Measurements from ENCODE around the gene CNTNAP2. TPM values are rescaled to one million over a fixed set of nuclear protein-coding genes. Genes with fewer than 3 reads are reported as not detected.
"Not testable (repeated sequence)": the region's sequence is repeated elsewhere in the genome, so short reads cannot be mapped to it uniquely, and the experiment has no call there.

Gene CNTNAP2
- total RNA-seq, 4 donors from 2014 or later = 0.91 to 16.0 TPM; not detected in 2

DNA sequence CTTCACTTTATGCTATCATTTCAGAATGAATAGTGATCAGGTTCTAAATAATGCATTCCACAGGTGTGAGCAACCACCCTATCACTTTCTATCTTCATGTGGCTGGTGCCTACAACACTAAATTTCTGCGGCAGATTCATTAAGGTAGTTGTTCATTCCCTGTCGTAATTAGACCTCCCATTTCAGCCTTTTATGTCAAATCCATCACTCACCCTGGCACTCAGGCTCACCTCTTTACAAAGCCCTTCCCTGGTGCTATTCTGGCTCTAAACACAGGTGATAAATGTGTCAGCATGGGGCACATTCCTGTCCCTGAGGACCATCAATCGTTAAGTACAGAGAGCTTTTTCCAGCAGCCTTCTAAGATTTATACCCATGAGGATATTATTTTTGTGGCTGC, 2173.9 kb downstream of the CNTNAP2 start:
- intact Hi-C loops (cut with DNase I; ENCODE audit: low total_unique reads) = no loop called here
- DNase-seq = no peak
- no peaks in the 10 kb centered on the region for H3K36me3 ChIP-seq
- no peaks in the 10 kb centered on the region for H3K4me1 ChIP-seq
- TF ChIP-seq, protein P1, sequence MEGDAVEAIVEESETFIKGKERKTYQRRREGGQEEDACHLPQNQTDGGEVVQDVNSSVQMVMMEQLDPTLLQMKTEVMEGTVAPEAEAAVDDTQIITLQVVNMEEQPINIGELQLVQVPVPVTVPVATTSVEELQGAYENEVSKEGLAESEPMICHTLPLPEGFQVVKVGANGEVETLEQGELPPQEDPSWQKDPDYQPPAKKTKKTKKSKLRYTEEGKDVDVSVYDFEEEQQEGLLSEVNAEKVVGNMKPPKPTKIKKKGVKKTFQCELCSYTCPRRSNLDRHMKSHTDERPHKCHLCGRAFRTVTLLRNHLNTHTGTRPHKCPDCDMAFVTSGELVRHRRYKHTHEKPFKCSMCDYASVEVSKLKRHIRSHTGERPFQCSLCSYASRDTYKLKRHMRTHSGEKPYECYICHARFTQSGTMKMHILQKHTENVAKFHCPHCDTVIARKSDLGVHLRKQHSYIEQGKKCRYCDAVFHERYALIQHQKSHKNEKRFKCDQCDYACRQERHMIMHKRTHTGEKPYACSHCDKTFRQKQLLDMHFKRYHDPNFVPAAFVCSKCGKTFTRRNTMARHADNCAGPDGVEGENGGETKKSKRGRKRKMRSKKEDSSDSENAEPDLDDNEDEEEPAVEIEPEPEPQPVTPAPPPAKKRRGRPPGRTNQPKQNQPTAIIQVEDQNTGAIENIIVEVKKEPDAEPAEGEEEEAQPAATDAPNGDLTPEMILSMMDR (IDR thresholded peaks at IDR 0.05) = no peak
- TF ChIP-seq POLR2A (IDR thresholded peaks at IDR 0.05) = no peak
- no peaks in the 10 kb centered on the region for H3K27me3 ChIP-seq
- no peak overlapping the region for H3K4me3 ChIP-seq
- no peaks in the 10 kb centered on the region for H3K9me3 ChIP-seq
- no peak overlapping the region for H3K27ac ChIP-seq

DNA sequence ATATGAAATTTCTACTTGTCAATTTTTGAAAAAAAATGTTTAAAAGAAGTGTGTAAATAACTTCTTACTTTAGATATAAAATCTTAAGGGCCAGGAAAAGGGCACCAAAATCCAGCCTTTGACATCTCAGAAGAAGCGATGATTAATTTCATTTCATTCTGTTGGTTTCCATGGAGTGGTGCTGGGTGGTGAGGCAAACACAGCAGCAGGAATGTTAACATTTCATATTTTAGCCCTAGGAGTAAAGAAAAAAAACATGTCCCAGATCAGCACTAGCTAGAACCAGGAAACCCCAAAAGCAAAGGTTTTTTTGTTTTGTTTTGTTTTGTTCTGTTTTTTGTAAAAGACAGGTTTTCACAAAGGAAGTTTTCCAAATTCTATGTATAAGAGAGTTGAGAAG, 2175.2 kb downstream of the CNTNAP2 start:
- no peak for DNase-seq
- TF ChIP-seq POLR2A (IDR thresholded peaks at IDR 0.05) = no peak
- TF ChIP-seq, protein P1 (IDR thresholded peaks at IDR 0.05) = no peak
- no peaks in the 10 kb centered on the region for H3K36me3 ChIP-seq
- no peak overlapping the region for H3K27ac ChIP-seq
- no peak overlapping the region for H3K4me3 ChIP-seq
- intact Hi-C loops (cut with DNase I; ENCODE audit: low total_unique reads) = no loop called here
- H3K27me3 ChIP-seq = no peaks in the 10 kb centered on the region
- H3K4me1 ChIP-seq = no peaks in the 10 kb centered on the region
- no peaks in the 10 kb centered on the region for H3K9me3 ChIP-seq

DNA sequence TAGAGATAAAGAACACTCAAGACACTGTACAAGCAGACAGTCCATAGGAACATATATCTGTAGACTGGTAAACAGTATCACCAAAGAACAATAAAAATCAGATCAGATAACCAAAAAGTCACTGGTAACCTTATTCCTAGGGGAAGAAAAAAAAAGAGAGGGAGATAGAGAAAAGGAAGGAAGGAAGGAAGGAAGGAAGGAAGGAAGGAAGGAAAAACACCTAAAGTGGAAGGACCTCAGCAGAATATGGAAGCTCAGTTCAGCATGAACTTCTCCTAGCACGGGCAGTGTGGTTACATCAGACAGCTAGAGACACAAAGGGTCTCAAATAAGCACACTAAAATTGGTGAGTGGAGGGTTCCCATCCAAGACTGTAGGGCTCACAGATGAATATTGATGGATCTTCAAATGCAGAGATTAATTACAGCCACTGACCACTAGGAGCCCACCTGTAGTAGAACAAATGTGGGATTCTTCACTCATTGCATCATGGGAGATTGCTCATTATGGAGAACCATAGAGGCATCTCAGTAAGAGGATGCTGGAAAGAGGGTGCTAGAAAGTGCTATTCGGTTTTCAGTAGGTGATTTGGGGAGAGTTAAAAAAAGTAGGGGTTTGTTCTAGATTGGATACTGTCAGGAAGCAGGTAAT, 2180.5 kb downstream of the CNTNAP2 start:
- intact Hi-C loops (cut with DNase I; ENCODE audit: low total_unique reads) = no loop called here
- Histone ChIP-seq H3K9me3 (no peaks in the 10 kb centered on the region), H3K27me3 (no peaks in the 10 kb centered on the region), H3K4me3 (no peak overlapping the region), H3K36me3 (no peaks in the 10 kb centered on the region), H3K4me1 (no peaks in the 10 kb centered on the region), H3K27ac (no peak overlapping the region)
- no peak for DNase-seq
- TF ChIP-seq POLR2A (IDR thresholded peaks at IDR 0.05) = no peak
- TF ChIP-seq, protein P1 (IDR thresholded peaks at IDR 0.05) = no peak

DNA sequence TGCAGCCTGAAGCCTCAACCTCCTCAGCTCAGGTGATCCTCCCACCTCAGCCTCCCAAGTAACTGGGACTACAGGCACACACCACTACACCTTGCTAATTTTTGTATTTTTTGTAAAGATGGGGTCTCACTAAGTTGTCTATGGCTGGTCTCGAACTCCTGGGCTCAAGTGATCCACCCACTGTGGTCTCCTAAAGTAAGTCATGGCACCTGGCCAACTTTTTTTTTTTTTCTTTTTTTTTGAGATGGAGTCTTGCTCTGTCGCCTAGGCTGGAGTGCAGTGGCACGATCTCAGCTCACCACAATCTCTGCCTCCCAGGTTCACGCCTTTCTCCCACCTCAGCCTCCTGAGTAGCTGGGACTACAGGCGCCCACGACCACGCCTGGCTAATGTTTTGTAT, 2182.2 kb downstream of the CNTNAP2 start:
- not testable (repeated sequence) for DNase-seq

DNA sequence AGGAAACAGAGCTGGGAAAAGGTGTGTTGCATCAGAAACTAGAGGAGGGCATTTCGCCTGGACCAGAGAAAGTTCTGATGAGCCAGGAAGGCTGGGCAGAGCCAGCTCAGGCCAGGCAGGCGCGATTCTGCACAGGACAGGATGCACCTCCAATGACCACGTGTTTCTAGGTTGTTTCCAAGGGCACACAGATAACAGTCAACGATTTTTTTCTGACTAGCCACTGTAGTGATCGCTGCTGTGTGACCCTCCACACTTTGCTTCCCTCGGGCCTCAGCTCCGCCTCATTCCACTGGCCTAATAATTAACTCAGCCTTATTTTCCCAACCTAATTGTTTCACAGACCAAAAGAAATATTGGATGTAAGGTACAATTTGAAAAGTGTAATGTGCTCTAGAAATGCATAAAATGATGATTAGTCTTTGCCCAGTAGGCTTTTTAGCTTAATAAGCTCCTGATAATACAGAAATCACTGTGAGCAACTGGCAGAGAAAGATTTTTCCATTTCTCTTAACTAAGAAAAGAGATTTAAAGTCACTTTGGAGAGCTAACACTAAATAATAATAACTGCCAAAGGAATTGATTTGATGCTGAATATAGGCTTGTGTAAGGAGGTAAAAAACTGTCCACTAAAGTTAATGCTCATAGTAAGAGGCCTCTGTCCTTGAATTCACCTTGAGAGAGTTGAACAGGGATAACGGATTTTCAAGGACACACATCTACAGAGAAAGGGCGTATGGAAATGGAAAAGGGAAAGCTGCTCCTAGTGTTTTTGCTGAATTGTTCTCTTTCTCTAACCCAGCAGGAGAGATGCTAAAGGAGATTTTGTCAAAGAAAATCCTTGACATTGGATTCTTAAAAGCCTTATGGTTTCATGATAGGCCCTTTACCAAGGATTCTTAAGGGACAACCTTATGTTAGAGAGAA, 2183.0 kb downstream of the CNTNAP2 start:
- H3K4me1 ChIP-seq = no peaks in the 10 kb centered on the region
- no peaks in the 10 kb centered on the region for H3K27me3 ChIP-seq
- intact Hi-C loops (cut with DNase I; ENCODE audit: low total_unique reads) = no loop called here
- no peak overlapping the region for H3K4me3 ChIP-seq
- H3K9me3 ChIP-seq = no peaks in the 10 kb centered on the region
- no peak for TF ChIP-seq POLR2A (IDR thresholded peaks at IDR 0.05)
- TF ChIP-seq, protein P1 (IDR thresholded peaks at IDR 0.05) = no peak
- no peak overlapping the region for H3K27ac ChIP-seq
- H3K36me3 ChIP-seq = no peaks in the 10 kb centered on the region
- DNase-seq = no peak

More for the DNA sequence above, 2182.2 kb downstream of the CNTNAP2 start:
- intact Hi-C loops (cut with DNase I; ENCODE audit: low total_unique reads); H3K4me3 ChIP-seq; H3K36me3 ChIP-seq; H3K4me1 ChIP-seq; H3K9me3 ChIP-seq; H3K27ac ChIP-seq; H3K27me3 ChIP-seq: not testable (repeated sequence)

DNA sequence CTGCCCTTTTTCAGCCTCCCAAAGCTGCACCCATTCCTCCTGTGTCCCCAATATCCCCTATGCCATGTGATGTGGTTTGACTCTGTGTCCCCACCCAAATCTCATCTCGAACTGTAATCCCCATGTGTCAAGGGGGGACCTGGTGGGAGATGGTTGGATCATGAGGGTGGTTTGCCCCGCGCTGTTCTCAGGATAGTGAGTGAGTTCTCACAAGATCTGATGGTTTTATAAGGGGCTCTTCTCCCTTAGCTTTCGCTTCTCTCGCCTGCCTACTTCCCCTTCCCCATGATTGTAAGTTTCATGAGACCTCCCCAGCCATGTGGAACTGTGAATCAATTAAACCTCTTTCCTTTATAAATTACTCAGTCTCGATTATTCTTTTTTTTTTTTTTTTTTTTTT, 2185.8 kb downstream of the CNTNAP2 start:
- DNase-seq; H3K27ac ChIP-seq; H3K4me1 ChIP-seq; H3K27me3 ChIP-seq; intact Hi-C loops (cut with DNase I; ENCODE audit: low total_unique reads); H3K4me3 ChIP-seq; H3K36me3 ChIP-seq; H3K9me3 ChIP-seq: not testable (repeated sequence)

Data from uterus (tissue), 4 donors.